ENCODE data around the gene PQBP1. TPM values are rescaled to one million over a fixed set of nuclear protein-coding genes. Genes with fewer than 3 reads are reported as not detected.

PQBP1 gene
- total RNA-seq: 47.9 and 62.4 TPM in 2 replicates

GRCh38 chrX:48897625-48898306 is at the start of gene PQBP1, which contains the start of gene TIMM17B:
Gene PQBP1, plus strand, starts transcription at chrX:48897930. Its CDS starts 580 bp downstream, at chrX:48898510.
Gene TIMM17B, minus strand, starts transcription at chrX:48897768. Its CDS starts 19 bp downstream, at chrX:48897749.

DNA sequence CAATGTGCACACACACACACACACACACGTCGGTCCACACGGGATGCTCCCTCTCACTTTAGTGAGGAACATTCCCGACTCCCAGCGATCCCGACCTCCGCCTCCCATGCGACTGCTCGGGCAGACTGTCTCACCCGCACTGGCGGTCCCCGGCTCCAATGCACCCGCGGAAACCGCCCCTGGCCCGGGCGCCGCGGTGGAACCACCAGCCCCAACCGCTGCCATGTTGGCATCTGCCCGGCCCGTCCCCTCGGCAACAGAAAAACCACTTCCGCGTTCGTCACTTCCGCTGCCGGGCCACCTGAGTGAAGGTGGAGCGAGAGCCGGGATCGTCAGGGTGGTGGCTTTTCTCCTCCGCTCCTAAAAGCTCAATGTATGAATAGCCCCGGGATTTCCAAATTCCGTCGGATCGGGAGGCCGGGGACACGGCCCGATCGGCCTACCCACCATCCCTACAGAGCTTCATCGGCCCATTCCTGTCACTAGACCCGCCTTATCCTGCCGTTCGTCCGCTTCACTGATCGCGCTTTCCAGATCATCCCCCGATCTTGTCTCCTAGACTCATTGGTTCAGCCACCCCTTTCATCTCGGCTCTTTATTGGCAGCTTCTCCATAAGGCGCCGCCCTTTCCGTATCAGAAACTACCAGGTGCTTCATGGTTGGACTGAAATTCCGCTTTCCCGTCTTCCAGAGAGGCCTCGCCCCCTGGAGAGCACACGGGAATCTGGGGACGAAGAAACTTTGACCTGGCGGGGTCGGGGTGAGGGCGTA is 13.9 kb downstream of the PQBP1 start, which contains the start of gene SLC35A2:
Gene SLC35A2, minus strand, starts transcription at position 235 of the 771 bp plus-strand sequence. Its CDS starts 10 bp downstream, at position 225.

DNA sequence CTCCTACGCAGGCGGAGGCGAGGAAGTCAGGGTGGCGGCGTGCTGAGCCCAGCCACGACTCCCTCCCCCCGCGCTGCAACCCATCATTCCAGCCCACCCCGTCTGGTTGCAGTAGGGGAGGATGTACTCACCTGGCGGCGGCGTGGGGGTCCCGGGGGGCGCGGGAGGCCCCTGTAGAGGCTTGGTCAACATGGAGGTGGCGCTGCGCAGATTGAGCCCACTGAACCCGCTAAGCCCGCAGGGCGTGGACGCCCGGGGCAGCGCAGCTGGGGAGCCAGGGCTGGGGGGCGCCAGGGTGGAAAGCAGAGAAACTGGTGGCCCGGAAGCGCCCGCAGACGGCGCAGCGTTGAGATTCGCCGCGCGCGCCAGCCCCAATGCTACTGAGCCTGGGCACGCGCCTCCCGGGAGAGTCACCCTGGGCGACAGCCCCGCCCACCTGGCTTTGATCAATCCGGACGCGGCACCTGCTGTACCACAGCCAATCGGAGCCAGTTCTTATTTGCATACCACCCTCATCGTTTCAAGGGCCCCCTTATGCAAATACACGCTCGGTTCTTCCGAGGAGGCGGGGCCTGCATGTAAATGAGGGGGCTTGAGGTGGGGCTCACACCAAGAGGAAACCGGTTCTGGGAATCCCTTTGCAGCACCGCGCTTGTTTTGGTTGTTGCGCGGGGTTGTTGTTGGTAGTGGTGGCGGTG is 21.1 kb downstream of the PQBP1 start, which contains the start of gene PIM2:
Gene PIM2, minus strand, starts transcription at position 382 of the 698 bp plus-strand sequence. Its CDS starts 190 bp downstream, at position 192.

Other genes starting within 250 kb of the PQBP1 start
- 0.39 TPM in 1 of 2 replicates, not detected in the other for gene WAS, start 214.1 kb upstream of the PQBP1 start, total RNA-seq
- gene SUV39H1, start 201.2 kb upstream of the PQBP1 start, total RNA-seq: 6.7 TPM in 2 replicates
- not detected in 2 replicates for gene GLOD5, start 136.2 kb upstream of the PQBP1 start, total RNA-seq
- not detected in 2 replicates for gene GATA1, start 111.3 kb upstream of the PQBP1 start, total RNA-seq
- gene HDAC6, start 95.9 kb upstream of the PQBP1 start, total RNA-seq: 75.8 and 79.6 TPM in 2 replicates
- gene ERAS, start 71.4 kb upstream of the PQBP1 start, total RNA-seq: not detected in 2 replicates
- gene PCSK1N, start 62.3 kb upstream of the PQBP1 start, total RNA-seq: 13.1 and 27.1 TPM in 2 replicates
- gene TIMM17B, start 162 bp upstream of the PQBP1 start, total RNA-seq: 58.8 and 60.9 TPM in 2 replicates
- 20.8 and 35.4 TPM in 2 replicates for gene SLC35A2, start 13.7 kb downstream of the PQBP1 start, total RNA-seq
- gene PIM2, start 21.1 kb downstream of the PQBP1 start, total RNA-seq: 5.9 and 8.5 TPM in 2 replicates
- 34.5 and 40.6 TPM in 2 replicates for gene OTUD5, start 59.7 kb downstream of the PQBP1 start, total RNA-seq
- gene KCND1, start 73.9 kb downstream of the PQBP1 start, total RNA-seq: 0.11 and 0.39 TPM in 2 replicates
- 13.3 and 15.3 TPM in 2 replicates for gene GRIPAP1, start 104.3 kb downstream of the PQBP1 start, total RNA-seq
- gene TFE3, start 145.4 kb downstream of the PQBP1 start, total RNA-seq: 55.4 and 62.0 TPM in 2 replicates
- 8.2 and 9.3 TPM in 2 replicates for gene CCDC120, start 161.1 kb downstream of the PQBP1 start, total RNA-seq
- 19.0 and 19.2 TPM in 2 replicates for gene PRAF2, start 176.1 kb downstream of the PQBP1 start, total RNA-seq
- gene WDR45, start 182.0 kb downstream of the PQBP1 start, total RNA-seq: 56.1 and 61.8 TPM in 2 replicates
- 13.3 and 13.9 TPM in 2 replicates for gene GPKOW, start 225.8 kb downstream of the PQBP1 start, total RNA-seq